Activated CD8-positive, alpha-beta memory T cell treated with anti-CD3 and anti-CD28 coated beads, Interleukin-2, amount 50 U/mL, for 1 hour (primary cell): ENCODE data around the gene NYNRIN.
"Not testable (repeated sequence)": the region's sequence is repeated elsewhere in the genome, so short reads cannot be mapped to it uniquely, and the experiment has no call there.

ENCODE experiments used
- DNase-seq: peaks from one replicate; pipeline ENCODE4 v3.0.0-alpha.2; 2020; ENCODE audit errors: extremely low read depth

The NYNRIN gene

GRCh38 chr14:24431569-24432258, 32.9 kb downstream of the NYNRIN start:
- peak; percentile 79 for DNase-seq

- no peak for DNase-seq
Measured at GRCh38 chr14:24432259-24433131, 33.7 kb downstream of the NYNRIN start.

DNA sequence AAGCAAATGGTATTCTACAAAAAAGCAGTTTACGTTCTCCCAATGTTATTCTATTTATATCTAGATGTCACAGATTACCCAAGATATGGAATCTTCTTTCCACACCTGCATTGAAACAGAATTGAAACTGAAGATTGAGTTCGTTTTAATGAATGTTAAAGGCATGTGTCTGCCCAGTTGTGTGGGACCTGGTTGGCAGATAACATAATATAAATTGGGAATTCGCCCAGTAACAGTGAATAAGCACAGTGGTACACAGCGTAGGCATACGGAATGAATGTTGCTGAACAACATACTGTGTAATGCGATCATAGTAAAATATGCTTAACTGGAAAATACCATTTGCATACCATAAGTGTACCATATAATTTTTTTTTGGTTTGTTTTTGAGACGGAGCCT, 35.2 kb downstream of the NYNRIN start:
- no peak for DNase-seq

DNA sequence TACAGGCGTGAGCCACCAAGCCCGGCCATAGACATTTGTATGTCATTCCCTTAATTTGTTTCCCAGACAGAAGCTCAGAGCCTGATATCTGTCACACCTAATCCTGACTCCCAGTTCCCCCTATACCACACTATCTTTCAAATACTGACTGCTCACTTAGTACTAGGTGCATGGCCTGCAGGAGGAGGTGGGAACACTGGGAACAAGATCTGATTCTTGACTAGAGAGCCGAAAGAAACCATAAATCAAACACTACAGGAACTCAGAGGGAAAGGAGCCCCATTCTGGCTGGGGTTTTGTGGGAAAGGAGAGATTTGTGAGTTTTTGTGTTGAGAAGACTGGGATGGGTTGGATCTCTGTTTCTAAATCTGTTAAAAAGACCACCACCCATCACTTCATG, 35.9 kb downstream of the NYNRIN start:
- DNase-seq = no peak

GRCh38 chr14:24435192-24435810, 36.5 kb downstream of the NYNRIN start:
- no peak for DNase-seq

DNA sequence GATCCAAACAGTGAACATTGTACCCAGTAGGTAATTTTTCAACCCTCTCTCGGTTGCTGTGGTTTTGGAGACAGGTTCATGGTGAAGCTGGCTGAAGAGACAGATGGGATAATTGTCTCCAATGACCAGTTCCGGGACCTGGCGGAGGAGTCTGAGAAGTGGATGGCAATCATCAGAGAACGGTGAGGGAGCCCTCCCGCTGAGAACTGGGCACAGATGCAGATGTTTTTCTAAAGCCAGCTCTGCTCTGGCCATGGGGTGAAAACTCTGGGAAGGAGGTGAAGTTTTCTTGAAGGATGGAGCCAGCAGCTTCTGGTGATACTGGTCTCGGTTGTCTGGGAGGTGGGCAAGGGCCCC, 37.2 kb downstream of the NYNRIN start:
- no peak for DNase-seq

DNA sequence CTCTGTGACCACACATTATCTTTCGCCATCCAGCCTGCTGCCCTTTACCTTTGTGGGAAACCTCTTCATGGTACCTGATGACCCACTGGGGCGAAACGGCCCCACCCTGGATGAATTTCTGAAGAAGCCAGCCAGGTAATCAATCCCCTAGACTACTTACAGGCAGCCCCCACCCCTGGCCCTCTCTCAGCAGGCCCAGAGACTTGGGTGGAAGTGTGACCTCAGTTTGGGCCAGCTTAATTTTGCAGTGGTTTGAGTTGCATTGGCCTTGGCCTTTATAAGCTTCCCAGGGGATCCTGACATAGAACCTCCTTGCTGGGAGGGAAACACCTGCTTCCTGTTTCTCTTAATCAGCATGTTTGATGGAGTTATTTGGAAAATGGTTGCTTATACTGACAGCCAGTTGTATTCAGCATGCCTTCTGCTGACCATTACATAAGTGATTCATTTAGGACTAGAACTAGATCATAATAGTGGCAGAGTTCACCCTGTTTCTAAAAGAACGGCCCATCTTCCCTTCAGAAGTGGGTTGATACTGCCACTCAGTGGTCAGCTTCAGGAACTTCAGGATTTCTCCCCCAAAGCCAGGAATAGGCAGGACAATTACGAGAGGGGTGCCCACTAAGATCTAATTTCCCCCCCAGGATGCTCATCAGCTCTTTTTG, 37.7 kb downstream of the NYNRIN start:
- no peak for DNase-seq

GRCh38 chr14:24437020-24437735, 38.4 kb downstream of the NYNRIN start:
- DNase-seq = no peak

- DNase-seq = no peak
Measured at GRCh38 chr14:24437736-24438067, 38.9 kb downstream of the NYNRIN start.

DNA sequence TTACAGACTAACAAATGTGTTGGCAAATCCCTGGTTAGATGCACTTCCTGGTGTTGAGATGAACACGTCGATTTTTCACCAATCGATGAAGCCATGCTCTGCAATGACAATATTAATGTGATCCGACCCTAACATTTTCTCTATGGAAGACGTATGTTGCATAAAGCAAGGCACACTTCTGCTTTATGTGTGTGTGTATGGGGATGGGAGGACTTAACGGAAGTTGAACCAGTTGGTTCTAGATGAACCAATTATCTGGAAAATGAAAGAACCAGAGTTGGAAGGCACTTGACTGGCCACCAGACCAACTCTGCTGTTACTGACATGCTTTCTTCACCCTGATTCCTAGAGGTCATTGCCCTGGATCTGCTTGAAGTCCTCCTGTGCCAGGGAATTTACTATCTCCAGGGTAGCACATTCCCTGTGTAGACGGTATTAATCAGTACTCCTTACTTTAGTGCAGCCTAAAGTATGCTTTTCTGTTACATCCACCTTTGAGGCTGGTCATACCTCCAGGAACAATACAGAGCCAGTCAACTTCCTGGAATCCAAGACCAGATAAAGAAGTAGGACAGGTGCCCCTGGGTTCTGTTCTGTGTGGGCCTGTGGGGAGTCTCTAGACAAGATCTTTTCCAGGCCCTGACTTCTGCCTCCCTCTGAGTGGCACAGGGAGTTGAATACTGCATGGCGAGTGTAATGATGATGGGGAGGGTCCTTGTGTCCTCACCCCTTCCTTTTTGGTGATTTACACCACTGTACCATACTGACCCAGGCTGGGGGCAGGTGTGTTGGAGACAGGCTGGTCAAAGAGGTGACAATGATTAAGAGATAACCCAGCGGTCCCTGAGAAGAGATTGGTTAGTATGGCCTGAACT, 39.7 kb downstream of the NYNRIN start:
- DNase-seq = no peak

GRCh38 chr14:24439257-24439656, 40.5 kb downstream of the NYNRIN start:
- DNase-seq = no peak

DNA sequence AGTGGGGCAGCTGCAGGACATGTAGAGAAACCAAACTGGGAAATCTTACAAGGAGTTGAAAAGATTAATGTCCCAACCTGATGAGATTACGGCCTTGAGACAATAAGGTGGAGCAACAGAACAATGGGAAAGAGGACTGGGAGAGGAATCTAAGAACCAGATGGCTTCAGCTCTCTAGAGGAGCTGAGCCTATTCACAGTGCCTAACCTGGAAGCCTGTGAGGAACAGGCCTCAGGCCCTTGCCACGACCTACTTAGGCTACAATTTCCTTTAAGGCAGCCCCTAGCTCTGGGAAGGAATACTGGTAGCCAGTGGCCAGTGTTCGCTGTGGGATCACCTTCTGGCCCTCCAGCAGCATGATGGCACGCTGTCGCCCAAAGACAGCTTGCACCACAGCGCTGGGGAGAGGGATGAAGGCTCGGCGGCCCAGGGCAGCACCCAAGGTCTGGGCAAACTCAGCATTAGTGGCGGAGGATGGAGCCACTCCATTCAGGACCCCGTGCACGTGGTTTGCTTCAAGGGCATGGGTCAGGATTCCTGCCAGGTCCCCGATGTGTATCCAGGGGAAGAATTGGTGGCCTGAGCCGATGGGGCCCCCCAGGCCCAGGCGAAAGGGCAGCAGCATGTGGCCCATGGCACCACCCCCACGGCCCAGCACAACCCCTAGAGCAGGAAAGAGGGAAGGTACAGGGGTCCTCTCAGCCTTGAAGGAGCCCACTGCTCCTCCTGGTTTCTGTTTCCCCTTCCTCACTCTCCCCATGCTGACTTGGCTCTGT, 41.2 kb downstream of the NYNRIN start:
- no peak for DNase-seq

GRCh38 chr14:24440606-24441399, 42.0 kb downstream of the NYNRIN start:
- no peak for DNase-seq

- no peak for DNase-seq
Measured at GRCh38 chr14:24441485-24441884, 42.7 kb downstream of the NYNRIN start.

- DNase-seq = no peak
Measured at GRCh38 chr14:24441904-24442239, 43.1 kb downstream of the NYNRIN start.

GRCh38 chr14:24442240-24443052, 43.6 kb downstream of the NYNRIN start, which contains the start of gene SDR39U1:
TSS of gene SDR39U1 (minus strand) at chr14:24442776. CDS start at chr14:24442769, 7 bp downstream.
- DNase-seq = peak; percentile 95

DNA sequence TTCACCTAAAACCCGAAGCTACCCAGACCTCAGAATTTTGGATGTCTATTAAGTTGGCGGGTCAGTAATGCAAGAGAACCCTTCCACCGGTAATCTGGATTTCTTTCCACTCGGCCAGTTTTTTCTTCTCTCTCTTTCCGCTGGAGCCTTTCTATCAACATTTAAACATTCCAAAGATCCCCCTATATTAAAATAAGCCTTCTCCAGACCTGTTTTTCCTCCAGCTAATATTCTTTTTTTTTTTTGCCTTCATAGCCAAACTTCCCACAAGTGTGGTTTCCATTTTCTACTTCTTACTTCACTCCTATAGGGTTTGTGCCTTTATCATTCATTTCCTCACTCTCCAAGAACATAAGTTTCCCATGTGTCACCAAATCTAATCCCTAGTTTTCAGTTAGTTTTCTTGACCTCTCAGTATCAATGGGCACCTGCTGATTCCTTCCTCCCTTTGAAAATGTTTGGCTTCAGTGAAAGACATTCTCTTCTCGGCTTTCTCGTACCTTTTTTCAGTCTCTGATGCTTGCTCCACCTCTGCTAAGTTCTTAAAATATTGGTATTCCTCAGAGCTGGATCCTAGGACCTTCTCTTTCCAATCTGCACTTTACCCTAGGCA, 44.4 kb downstream of the NYNRIN start:
- DNase-seq = no peak

- not testable (repeated sequence) for DNase-seq
Measured at GRCh38 chr14:24450828-24451227, 52.0 kb downstream of the NYNRIN start.
